Femur (tissue), 1 donor: ENCODE measurements around the gene C1QB.

Experiments
- DNase-seq: peaks from one replicate; pipeline ENCODE4 v3.0.0-alpha.2; 2017

The C1QB gene

GRCh38 chr1:22636353-22636752, 16.7 kb upstream of the C1QB start, which contains the start of gene C1QA:
TSS of gene C1QA (plus strand) at chr1:22636628. CDS start at chr1:22637617, 989 bp downstream.
- peak; percentile 45 for DNase-seq

GRCh38 chr1:22636927-22637326, 16.1 kb upstream of the C1QB start:
- no peak for DNase-seq

GRCh38 chr1:22637907-22638445, 15.1 kb upstream of the C1QB start:
- DNase-seq = no peak

- DNase-seq = no peak
Measured at GRCh38 chr1:22638476-22639234, 14.4 kb upstream of the C1QB start.

- no peak for DNase-seq
Measured at GRCh38 chr1:22639286-22639685, 13.8 kb upstream of the C1QB start.

GRCh38 chr1:22641247-22641646, 11.8 kb upstream of the C1QB start:
- no peak for DNase-seq

- DNase-seq = peak; percentile 89
Measured at GRCh38 chr1:22641906-22642636, 11.0 kb upstream of the C1QB start.

GRCh38 chr1:22643381-22643780, 9.7 kb upstream of the C1QB start, which contains the start of gene C1QC:
TSS of gene C1QC (plus strand) at chr1:22643633. CDS start at chr1:22644024, 391 bp downstream.
- DNase-seq = no peak

- no peak for DNase-seq
Measured at GRCh38 chr1:22643928-22644327, 9.1 kb upstream of the C1QB start.

GRCh38 chr1:22645931-22646330, 7.1 kb upstream of the C1QB start:
- no peak for DNase-seq

GRCh38 chr1:22646384-22646783, 6.7 kb upstream of the C1QB start:
- DNase-seq = no peak

GRCh38 chr1:22650089-22650693, 2.8 kb upstream of the C1QB start:
- no peak for DNase-seq

GRCh38 chr1:22651941-22652856, 837 bp upstream of the C1QB start:
- no peak for DNase-seq

- no peak for DNase-seq
Measured at GRCh38 chr1:22654692-22655091, 1.7 kb downstream of the C1QB start.

GRCh38 chr1:22658385-22659163, 5.5 kb downstream of the C1QB start:
- no peak for DNase-seq

- DNase-seq = no peak
Measured at GRCh38 chr1:22660716-22661241, 7.7 kb downstream of the C1QB start.

- DNase-seq = no peak
Measured at GRCh38 chr1:22661880-22662279, 8.8 kb downstream of the C1QB start.

GRCh38 chr1:22662318-22662717, 9.3 kb downstream of the C1QB start:
- DNase-seq = no peak

GRCh38 chr1:22662986-22663408, 10.0 kb downstream of the C1QB start:
- no peak for DNase-seq

GRCh38 chr1:22665752-22666151, 12.7 kb downstream of the C1QB start:
- DNase-seq = peak; percentile 63

- no peak for DNase-seq
Measured at GRCh38 chr1:22666412-22666811, 13.4 kb downstream of the C1QB start.
